Hematopoietic multipotent progenitor cell treated with erythropoietin and hydrocortisone succinate and interleukin-3 and kit ligand, for 4 days (in vitro differentiated cells): ENCODE measurements around the gene TMEM89.

Experiments
- DNase-seq: peaks from one replicate; pipeline ENCODE4 v3.0.0-alpha.2; 2015

The TMEM89 gene

DNA sequence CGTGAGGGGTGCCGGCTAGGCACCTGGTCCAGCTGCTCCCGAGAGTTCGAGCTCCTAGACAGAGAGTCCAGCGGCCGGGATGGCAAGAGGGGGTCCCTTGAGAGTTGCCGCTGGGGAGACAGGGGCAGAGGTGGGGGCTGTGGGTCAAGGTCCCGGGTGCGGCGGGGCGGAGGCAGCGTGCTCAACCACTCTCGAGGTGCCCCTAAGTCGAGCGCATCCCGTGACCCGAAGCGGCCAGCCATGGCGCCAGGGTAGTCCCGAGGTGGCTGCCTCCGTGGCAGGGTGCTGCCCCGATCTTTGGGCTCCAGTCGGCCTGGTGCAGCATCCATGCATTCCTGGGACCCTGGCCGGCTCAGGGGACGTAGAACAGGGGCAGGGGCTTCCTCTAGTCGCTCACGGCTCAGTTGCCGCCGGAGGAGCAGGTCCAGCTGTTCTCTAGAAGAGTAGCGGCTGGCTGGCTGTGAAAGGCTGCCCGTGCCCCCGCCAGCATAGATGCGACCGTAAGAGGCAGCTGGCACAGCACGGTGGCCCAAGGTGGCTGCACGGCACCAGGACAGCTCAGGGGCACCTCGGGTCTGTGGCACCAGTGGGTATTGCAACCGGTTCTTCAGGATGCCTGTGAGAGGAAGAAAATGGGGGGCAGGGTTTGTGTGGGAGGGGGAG, 18.5 kb upstream of the TMEM89 start:
- no peak for DNase-seq

DNA sequence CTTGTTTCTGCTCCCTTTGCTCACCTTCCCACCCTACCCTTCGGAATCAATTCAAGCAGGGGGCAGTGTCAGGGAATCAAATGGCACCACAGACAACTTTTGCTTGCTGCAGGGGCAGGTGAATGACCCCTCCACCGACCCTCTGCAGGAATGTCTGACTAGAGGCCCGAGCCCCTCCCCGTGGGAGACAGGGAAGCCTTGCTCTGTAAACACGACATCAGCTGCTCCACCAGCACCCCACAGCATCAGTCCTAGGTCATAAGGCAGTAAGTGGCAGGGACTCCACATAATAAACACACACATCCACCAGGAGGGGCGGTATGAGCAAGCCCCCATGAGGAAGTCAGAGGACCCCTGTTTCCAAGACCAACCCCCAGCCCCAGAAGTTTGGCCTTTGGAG, 15.7 kb upstream of the TMEM89 start:
- no peak for DNase-seq

DNA sequence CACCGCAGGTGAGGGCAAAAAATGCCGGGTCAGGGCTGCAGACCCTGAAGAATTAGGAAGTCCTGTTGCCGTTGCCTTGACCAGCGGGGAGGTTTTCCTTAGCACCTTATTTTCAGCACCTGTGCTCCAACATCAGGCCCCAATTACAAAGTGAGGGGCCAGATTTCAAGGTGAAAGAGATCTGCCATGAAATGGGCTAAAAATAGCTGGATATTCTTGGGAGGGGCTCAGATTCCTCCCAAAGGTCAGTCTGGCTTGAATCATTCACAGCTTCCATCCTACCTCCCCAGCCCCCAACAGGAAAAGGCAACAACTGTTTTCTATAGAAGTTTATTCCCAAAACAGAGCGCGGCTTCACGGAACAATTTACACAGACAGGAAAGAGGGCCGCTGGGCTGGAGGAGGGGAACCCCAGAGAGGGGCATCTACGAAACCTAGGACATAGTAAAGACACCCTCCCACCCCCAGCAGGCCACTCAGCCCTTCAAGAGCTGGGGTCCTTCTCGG, 14.6 kb upstream of the TMEM89 start:
- DNase-seq, result no peak

DNA sequence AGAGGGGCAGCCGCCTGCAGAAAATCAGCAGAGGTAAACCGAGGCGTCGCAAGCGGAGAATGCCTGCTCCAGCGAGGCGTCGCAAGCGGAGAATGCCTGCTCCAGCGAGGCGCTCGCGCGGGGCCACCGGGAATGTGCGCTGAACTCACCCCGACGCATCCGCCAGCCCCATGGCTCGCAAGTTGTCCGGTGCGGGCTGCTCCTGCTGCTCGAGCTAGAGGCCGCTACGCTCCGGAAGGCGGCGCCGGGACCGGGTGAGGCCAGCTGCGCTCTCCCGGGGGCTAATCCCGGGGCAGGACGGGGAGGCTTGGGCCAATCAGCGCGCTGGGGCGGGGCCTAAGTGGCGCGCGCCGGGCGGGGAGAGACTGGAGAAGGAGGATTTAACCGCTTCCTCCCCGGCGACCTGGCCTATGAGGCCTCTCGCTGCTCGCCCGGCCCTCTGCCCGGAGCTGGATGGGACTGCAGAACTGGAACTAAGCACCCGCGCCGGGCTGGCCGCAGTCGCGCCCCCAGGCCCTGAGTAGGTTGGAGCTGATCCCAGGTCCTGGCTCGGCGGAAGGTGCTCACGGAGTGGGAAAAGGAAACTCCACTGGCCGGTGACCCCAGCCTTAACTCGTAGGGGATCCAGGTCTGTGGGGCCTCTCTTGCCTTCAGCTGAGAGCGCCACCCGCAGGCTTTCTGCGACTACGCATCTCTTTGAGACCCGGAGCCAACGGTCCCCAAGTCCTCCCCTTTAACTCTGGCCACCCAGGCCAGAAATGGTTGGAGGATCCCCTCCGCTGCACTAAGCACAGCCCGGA, 13.9 kb upstream of the TMEM89 start, which contains the start of gene SLC26A6:
TSS of gene SLC26A6 (minus strand) at position 240 of the 800 bp plus-strand sequence. CDS start at position 172, 68 bp downstream.
- DNase-seq, result peak; percentile 99

DNA sequence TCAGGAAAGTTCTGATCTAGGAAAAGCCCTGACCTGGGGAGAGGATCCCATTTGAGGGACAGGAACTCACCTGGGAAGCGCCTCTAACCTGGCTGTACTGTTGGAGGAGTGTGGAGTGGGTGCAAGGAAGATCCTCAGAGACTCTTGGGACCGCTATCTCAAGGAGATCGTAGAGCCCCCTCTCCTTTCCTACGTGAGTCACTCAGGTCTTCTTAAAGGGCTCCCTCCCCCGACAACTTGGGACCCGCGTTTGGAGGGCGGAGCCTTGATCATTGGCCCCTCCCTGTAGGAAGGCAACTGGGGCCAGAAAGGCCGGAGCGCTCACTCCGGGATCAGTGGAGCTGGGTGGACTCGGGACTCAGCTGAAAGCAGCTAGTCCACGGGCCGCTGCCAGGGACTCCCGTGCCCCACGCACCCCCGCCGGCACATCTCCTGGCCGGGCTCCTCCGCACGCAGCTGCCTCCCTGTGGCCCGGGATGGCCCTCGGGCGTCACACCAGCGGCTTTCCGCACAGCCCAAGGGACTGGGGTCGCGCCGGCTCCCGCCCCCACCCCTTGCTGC, 13.2 kb upstream of the TMEM89 start:
- DNase-seq, result peak; percentile 83

DNA sequence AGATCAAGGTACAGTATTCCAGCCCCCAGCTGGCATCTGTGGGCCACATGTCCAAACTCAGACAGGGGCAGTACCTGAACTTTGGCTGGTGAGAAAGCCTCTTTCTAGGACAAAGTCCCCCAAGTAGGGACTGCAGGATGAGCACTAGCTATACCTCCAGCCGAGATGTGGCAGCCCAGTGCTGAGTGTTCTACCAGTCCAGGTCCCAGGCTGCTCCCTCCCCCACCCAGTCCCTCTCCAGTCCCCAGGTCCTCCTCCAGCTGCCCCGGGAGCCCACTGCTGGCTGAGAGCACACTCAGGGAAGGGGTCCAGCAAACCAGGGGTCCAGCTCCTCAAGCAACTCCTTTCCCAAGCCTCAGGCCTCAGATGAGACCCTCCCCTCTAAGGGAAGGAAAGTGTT, 12.2 kb upstream of the TMEM89 start:
- no peak for DNase-seq

DNA sequence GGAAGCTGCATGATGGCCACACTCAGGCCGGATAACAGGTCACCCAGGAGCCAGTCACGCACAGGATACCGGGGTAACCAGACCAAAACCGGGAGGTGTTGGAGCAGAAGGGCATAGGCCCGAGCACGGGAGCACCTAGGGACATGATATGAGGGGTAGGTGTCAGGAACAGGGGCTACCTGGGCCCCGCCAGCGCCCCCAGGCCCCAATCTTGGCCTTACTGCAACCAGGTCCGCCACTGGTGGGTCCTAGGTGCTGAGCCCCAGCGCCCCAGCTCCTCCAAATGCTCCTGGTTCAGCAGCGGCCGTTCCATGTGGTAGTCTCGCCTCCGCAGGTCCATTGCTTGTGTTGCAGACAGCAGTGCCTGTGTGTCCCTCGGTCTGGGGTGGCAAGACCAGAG, 11.7 kb upstream of the TMEM89 start:
- no peak for DNase-seq

DNA sequence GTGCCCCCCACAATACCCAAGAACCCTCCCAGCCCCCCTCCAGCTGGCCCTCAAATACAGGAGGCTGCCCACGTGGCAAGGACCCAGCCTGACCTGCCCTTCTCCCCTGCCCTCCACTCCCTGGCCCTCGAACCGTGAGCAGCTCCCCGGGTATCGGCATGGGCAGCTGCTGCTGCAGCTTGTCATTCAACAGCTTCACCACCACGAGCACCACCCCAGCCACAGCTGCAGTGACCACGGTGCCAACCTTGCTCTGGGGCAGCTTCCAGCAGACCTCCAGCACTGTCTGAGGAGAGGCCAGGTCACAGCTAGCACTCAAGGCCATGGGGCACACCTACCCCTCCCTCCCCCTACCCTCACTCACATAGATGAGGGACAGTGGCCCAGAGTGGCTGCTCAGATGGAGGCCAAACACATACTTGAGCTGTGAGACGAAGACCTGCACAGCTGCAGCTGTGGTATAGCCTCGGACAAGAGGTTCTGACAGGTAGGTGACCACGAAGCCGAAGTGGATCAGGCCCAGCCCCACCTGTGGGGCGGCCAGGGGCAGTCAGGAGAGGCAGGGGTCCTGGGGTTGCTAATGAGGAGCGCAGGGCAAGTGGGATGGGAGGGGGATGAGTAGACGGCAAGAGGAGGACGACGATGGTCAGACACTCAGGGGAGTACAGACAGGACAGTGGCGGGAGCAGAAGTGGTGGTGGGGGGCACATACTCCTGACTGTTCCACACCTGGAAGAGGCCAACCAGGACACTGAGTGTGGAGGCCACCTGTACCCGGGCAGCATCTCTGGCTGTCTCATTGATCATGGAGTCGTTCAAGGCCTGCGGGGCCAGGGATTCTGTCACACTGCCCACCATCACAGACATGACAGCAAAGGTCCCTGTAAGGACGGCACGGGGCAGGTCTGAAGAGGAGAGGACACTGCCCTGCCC, 10.2 kb upstream of the TMEM89 start:
- no peak for DNase-seq

DNA sequence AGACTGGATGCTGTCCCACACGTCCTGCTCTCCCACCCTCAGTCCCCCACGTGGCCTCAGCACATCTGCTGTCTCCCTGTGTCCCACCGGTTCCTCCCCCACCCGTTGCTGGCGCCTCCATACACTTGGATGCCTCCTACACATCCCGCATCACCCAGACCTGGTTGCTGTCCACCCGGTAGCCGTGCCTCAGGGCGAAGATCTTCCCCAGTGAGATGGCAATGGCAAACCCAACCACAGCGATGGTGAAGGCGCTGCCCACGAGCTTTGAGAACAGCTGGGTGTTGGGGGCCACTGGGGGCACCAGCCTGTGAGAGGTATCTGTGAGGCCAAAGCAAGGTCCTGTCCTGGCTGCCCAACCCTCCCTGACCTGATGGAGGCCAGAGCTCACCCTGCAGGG, 9.3 kb upstream of the TMEM89 start:
- DNase-seq, result no peak

DNA sequence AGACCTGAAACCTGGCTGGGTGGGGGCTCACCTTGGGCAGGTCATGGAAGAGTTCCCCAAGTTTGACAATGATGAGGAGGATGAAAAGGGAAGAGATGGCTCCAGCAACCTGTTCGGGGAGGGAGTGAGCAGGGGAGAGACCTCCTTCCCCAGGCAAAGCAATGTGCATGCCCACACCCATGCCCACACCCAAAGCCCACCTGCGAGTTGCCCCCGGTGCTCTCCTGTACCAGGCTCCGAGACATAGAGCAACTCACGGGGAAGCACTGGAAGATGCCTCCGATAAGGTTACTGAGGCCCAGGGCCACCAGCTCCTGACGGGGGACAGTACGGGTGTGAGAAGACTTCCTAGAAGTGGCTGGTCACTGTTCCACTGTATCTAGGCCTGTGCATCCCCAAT, 8.8 kb upstream of the TMEM89 start:
- no peak for DNase-seq

DNA sequence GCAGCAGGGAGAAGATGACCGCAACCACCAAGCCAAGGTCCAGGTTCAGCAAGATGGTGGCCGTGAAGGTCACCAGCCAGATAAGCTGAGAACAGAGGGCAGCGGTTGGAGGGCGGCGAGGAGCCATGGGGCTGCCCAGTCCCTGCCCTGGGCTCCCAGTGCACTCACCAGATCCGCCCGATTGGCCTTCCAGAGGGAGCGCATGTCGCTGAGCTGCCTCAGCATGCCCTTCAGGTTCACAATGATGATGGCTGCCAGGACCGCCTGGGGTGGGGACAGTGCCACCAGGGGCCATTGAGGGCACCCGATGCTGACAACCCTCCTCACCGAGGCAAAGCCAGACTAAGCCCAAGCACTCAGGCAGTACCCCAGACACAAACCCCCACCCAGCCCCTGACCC, 8.3 kb upstream of the TMEM89 start:
- DNase-seq, result no peak

DNA sequence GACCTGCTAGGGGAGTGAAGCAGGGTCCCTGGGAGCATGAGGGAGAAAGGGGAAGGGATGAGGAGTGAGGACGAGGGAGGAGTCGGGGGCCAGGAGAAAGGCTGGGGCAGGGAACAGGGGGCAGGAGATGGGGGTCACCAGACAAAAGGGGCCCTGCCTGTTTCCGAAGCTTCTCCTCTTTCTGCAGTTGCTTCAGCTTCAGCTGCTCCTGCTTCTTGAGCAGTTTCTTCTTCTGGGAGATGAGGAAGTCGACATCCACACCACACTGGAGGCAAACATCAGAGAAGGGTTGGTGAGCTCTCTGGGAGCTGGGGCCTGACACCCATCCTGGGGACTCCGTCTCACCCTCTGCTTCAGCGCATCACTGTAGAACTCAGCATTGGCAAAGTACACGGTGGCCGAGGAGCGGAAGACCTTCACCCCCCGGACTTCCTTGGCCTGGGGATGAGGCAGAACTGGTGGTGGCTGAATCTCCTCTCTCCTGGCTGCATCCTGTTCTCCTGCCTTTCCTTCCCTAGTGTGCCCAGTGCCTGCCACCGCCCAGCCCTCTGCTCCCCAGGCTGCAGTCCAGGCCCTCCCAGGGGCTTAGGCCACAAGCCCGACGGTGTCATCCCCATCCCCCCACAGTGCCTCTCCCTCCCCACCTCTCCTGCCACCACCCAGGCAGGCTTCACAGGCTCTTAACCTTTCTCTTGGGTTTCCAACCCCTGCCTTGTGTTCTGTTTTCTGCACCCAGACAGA, 6.9 kb upstream of the TMEM89 start:
- DNase-seq, result no peak

DNA sequence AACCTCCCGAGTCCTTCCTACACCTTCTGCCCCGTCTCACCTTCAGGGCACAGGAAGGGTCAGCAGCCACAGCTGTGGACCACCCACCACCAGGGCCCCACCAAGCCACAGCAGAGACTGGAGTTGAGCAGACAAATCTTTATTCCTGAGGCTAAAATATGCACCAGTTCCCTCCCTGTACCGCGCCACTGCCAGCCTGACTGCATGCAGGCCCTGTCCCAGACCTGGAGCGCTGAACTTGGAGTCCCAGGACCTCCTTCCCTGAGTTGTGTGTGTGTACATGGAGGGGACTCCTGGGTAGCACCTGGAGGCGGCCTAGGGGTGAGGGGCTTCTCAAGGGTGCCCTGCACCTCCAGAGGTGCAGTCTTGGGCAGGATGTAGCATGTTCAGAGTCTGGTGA, 4.0 kb upstream of the TMEM89 start:
- no peak for DNase-seq

DNA sequence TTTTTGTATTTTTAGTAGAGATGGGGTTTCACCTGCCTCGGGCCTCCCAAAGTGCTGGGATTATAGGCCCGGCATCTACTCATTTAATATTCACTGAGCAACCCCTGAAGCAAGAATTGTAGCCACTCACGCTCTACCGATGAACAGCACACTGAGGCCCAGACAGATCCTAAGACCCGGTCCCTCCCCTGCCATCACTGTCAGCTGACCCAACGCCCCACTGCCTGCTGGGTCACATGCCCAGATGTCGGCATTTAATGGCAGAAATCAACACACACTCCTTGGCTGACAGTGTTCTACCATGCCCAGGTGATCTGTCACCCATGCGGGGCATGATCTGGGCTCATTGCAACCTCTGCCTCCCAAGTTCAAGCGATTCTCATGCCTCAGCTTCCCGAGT, 3.2 kb upstream of the TMEM89 start:
- no peak for DNase-seq

DNA sequence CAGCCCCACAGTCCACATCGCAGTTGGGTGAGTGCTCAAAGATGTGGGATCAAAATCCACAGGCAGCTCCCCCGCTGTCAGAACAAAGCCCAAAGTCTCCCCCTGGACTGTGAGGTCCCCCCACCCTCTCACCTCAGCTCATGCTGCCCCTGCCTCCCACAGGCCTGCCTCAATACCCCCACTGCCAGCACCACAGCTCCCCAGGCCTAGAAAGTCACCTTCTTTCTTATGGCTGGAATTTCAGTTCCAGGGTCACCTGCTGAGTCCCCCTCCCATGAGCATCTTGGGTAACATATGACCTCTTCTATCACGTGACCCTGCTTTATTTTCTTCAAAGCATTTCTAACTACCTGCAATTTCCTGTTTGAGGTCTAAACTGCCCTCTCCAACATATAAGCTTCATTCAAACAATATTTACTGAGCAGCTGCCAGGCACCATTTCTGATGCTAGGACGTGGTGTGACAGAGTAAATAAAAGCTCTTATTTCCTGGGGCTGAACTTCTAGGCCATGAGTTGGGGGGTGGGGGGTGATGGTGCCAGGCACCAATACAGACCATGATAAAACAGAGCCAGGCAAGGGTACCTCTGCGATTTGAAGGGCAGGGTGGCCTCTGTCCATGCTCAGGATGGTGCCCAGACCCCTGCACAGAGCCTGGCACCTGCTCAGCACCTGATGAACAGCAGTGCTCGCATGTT, 2.4 kb upstream of the TMEM89 start:
- no peak for DNase-seq

DNA sequence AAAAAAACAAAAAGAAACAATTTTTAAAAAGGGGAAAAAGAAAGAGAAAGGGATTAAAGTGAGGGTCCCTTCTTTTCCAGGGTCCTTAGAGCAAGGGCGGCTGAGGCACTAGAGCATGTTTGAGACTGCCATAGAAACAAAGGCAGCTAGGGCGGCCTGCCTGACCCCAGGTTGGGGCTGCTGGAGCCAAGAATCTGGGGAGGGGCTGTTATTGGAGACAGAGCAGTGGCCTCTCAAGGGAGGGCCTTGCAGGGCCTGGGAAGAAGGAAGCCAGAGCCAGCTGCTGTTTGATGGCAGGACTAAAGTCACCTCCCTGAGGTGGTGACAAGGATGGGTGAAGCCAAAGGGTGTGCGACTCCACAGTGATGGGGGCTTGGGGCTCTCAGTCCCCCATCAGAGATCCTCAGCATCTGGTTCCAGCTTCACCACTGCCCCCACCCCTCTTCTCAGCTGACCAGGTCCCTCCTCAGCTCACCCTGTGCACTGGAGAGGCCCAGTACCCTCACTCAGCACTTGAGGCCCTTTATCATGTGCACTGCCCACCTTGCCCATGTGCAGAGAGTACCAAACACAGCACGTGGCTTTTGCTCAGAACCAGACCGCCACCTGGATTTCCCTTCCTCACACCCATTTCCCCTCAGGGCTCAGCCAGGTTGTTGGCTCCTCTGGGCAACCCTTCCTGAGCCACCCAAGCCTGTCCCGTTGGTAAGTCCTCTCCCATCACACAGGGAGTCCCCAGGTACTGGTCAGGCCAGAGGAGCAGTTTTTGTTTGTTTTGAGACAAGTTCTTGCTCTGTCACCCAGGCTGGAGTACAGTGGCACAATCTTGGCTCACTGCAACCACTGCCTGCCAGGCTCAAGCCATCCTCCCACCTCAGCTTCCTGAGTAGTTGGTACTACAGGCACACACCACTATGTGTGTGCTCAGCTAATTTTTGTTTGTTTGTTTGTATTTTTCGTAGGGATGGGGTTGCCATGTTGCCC, 1.7 kb downstream of the TMEM89 start:
- DNase-seq, result no peak

DNA sequence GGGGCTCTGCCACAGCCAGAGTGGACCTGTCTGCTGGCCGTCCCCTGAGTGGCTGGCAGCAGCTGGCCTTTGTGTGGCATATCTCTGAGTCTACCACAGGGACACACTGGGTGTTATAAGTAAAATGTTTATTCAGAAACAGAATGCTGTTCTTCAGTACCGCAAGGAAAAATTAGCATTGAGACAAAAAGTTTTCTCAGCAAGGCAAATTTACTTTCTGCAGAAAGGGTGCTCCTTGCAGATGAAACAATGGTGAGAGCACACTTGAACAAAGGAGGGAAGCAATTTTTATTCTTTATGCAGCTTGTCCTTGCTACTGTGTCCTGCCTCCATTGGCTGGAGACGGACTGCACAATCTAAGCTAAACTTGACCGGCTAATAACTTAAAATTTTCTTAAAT, 4.0 kb downstream of the TMEM89 start:
- DNase-seq, result no peak

DNA sequence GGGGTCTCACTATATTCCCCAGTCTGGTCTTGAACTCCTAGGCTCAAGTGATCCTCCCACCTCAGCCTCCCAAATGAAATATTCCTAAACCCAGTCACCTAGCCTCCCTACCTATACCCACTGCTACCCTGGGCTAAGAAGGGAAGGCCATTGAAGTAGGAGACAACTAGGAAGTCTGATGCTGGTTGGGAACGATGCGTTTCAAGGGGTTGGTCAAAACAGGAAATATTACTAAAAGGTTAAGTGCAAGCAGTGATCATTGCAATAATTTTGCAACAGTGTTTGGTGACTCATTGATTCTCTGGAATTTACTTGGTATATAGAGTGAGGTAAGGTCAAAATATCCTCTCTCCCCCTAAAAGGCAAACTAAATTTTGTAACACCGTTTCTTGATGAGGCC, 7.5 kb downstream of the TMEM89 start:
- DNase-seq, result no peak

DNA sequence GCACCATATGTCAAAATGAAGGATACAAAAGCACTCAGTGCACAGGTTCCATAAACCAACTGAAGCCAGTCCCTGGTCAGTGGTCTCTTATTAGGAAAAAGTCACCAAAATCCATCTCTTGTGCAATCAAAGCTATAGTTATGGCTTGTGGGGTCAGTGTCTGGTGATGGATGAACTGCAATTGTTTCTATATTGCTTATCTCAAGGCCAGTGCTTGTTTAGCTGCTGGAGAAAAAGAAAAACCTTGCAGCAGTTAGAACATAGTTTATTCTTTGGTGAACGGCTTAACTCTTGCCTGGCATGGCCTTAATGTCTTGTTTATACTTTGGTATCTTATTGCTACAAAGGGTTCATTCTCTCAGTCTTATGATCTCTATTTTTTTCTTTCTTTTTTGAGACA, 9.3 kb downstream of the TMEM89 start:
- no peak for DNase-seq
